Suprapubic skin (tissue), 4 donors: ENCODE results near the gene ADORA2A. TPM values are rescaled to one million over a fixed set of nuclear protein-coding genes. Genes with fewer than 3 reads are reported as not detected.

Experiments
- DNase-seq, 2 donors: peaks; one replicate each; pipeline ENCODE4 v3.0.0-alpha.2; 2019; ENCODE audit warnings: low spot score in 2 of 2
- H3K27ac ChIP-seq: fragments of 200-600 bp; sonication (generic); one replicate; pipeline ENCODE4 v1.5.1; 2019
- H3K27me3 ChIP-seq: fragments of 200-600 bp; sonication (generic); one replicate; pipeline ENCODE4 v1.5.1; 2019
- H3K36me3 ChIP-seq: fragments of 200-600 bp; sonication (generic); one replicate; pipeline ENCODE4 v1.5.1; 2019
- H3K4me1 ChIP-seq: fragments of 200-600 bp; sonication (generic); one replicate; pipeline ENCODE4 v1.5.1; 2019
- H3K4me3 ChIP-seq: fragments of 200-600 bp; sonication (generic); one replicate; pipeline ENCODE4 v1.5.1; 2019; ENCODE audit warnings: mild to moderate bottlenecking
- H3K9me3 ChIP-seq: fragments of 200-600 bp; sonication (generic); one replicate; pipeline ENCODE4 v1.5.1; 2019
- EP300 ChIP-seq: sonication (generic); formaldehyde crosslinking; IDR thresholded peaks from one replicate; pipeline ENCODE4 v1.6.1; 2017; ENCODE audit warnings: antibody characterized with exemption
- POLR2A ChIP-seq, 2 donors: fragments of 450-650 bp; IDR thresholded peaks; one replicate each; pipeline ENCODE4 v1.6.1; 2017; ENCODE audit warnings: antibody characterized with exemption in 2 of 2, mild to moderate bottlenecking in 2 of 2, moderate library complexity in 2 of 2
- POLR2AphosphoS5 ChIP-seq, 3 donors: sonication (generic); formaldehyde crosslinking; IDR thresholded peaks; one replicate each; pipeline ENCODE4 v1.6.1; 2017; ENCODE audit warnings: antibody characterized with exemption in 3 of 3
- WGBS: methylation state at CpG from one replicate; pipeline ENCODE4 v1.1.5; 2018; 5-methylcytosine and 5-hydroxymethylcytosine counted together
- total RNA-seq, 4 donors: library from RNA; depleted of rRNA; stranded (reverse); fragments of >200 nt; gene quantifications; one replicate each; pipeline ENCODE4 v1.1.0, GENCODE V29; 2016
- TF ChIP-seq, protein P1 (sequence below), 2 donors: fragments of 200-600 bp in 1 of 2; fragments of 450-650 bp in 1 of 2; sonication (generic) in 1 of 2; IDR thresholded peaks; one replicate each; pipeline ENCODE4 v1.5.1; 2016 to 2019; ENCODE audit warnings: antibody characterized with exemption in 2 of 2, mild to moderate bottlenecking in 1 of 2, moderate library complexity in 1 of 2

The ADORA2A gene
- total RNA-seq, 4 donors from 2014 or later: 2.2 to 5.1 (median 3.4) TPM

DNA sequence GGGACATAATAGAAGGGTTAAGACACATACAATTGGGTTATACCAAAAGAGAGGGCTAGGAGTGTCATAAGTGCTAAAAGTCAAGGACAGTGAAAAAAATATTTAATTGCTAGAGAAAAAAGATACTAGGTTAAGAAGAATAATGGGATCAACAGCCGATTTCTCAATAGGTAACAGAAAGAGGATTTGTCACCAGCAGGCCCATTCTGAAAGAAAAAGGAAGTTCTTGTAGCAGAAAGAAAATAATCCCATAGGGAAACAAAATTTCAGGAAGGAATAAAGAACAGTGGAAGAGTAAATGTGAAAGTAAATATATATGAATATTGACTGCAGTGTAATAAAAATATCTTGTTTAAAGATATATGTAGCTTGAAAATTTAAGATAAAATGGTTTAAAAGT, 43.3 kb upstream of the ADORA2A start:
- Histone ChIP-seq H3K4me3 (no peak overlapping the region), H3K36me3 (peaks cover 9% of the 10 kb centered on the region), H3K4me1 (no peaks in the 10 kb centered on the region), H3K27ac (no peak overlapping the region), H3K9me3 (no peaks in the 10 kb centered on the region), H3K27me3 (no peaks in the 10 kb centered on the region)
- 89% methylated on average over 1 of the region's 1 CpG for WGBS
- DNase-seq: no peak
- TF ChIP-seq, protein P1, sequence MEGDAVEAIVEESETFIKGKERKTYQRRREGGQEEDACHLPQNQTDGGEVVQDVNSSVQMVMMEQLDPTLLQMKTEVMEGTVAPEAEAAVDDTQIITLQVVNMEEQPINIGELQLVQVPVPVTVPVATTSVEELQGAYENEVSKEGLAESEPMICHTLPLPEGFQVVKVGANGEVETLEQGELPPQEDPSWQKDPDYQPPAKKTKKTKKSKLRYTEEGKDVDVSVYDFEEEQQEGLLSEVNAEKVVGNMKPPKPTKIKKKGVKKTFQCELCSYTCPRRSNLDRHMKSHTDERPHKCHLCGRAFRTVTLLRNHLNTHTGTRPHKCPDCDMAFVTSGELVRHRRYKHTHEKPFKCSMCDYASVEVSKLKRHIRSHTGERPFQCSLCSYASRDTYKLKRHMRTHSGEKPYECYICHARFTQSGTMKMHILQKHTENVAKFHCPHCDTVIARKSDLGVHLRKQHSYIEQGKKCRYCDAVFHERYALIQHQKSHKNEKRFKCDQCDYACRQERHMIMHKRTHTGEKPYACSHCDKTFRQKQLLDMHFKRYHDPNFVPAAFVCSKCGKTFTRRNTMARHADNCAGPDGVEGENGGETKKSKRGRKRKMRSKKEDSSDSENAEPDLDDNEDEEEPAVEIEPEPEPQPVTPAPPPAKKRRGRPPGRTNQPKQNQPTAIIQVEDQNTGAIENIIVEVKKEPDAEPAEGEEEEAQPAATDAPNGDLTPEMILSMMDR (IDR thresholded peaks at IDR 0.05): no peak
- no peak for TF ChIP-seq EP300
- no peak for TF ChIP-seq POLR2AphosphoS5 (IDR thresholded peaks at IDR 0.05)

DNA sequence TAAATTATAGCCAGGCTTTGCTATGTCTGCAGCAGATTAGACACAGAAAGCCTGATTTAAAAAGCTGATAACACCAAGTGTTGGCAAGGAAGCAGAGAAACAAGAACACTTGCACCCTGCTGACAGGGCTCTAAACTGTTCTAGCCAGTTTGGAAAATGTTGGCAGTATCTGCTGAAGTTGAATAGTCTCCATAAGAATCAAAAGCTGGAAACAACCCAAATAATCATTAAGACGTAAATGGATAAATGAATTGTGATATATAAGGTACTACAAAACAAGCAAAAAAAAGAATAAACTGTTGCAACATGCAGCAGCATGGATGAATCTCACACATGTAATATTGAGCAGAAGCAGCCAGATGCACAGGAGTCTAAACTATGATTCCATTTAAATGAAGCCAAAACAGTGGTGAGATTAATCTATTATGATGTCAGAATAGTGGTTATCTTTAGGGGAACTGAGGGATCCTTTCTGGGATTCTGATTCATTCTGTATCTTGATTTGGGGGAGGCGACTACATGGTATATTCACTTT, 40.4 kb upstream of the ADORA2A start:
- WGBS: 67% methylated on average over 2 of the region's 2 CpGs
- no peaks in the 10 kb centered on the region for H3K9me3 ChIP-seq
- H3K36me3 ChIP-seq: no peaks in the 10 kb centered on the region
- no peak for DNase-seq
- TF ChIP-seq, protein P1 (IDR thresholded peaks at IDR 0.05): no peak
- TF ChIP-seq POLR2A (IDR thresholded peaks at IDR 0.05) (no peak), POLR2AphosphoS5 (IDR thresholded peaks at IDR 0.05) (no peak)
- no peak overlapping the region for H3K27ac ChIP-seq
- no peak overlapping the region for H3K4me3 ChIP-seq
- no peaks in the 10 kb centered on the region for H3K27me3 ChIP-seq
- peaks cover 6% of the 10 kb centered on the region for H3K4me1 ChIP-seq

DNA sequence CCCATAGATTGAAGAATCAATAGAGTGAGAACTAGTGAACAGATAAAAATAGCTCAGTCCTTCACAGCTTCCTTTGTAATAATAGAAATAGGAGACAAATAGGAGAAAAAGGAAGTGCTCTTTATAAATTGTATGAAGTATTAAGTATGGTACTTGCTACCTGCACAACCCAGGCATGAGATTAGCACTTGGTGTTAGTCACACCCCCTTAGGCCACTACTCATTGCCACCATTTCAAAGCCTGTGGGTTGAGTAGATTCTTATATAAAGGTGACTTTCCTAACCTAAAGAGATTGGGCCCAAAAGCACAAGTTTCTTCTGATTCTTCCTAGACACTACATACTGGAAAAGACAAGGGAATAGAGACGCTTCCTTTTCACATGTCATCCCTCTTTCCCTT, 37.7 kb upstream of the ADORA2A start:
- Histone ChIP-seq H3K4me3 (no peak overlapping the region), H3K4me1 (peaks cover 6% of the 10 kb centered on the region), H3K27me3 (no peaks in the 10 kb centered on the region), H3K9me3 (no peaks in the 10 kb centered on the region), H3K36me3 (no peaks in the 10 kb centered on the region), H3K27ac (no peak overlapping the region)
- 86% methylated on average over 1 of the region's 1 CpG for WGBS
- DNase-seq: no peak
- TF ChIP-seq POLR2AphosphoS5 (IDR thresholded peaks at IDR 0.05) (no peak), EP300 (no peak), POLR2A (IDR thresholded peaks at IDR 0.05) (no peak)
- TF ChIP-seq, protein P1 (IDR thresholded peaks at IDR 0.05): no peak

GRCh38 chr22:24390156-24390555, 37.2 kb upstream of the ADORA2A start:
- no peaks in the 10 kb centered on the region for H3K27me3 ChIP-seq
- H3K4me3 ChIP-seq: no peak overlapping the region
- no peak for DNase-seq
- H3K9me3 ChIP-seq: no peaks in the 10 kb centered on the region
- peaks cover 6% of the 10 kb centered on the region for H3K4me1 ChIP-seq
- no peaks in the 10 kb centered on the region for H3K36me3 ChIP-seq
- H3K27ac ChIP-seq: peak overlapping the region; percentile 40
- no peak for TF ChIP-seq POLR2A (IDR thresholded peaks at IDR 0.05)
- TF ChIP-seq POLR2AphosphoS5 (IDR thresholded peaks at IDR 0.05): no peak
- no peak for TF ChIP-seq EP300
- TF ChIP-seq, protein P1 (IDR thresholded peaks at IDR 0.05): no peak
- WGBS: 94% methylated on average over 2 of the region's 2 CpGs

GRCh38 chr22:24390576-24390975, 36.8 kb upstream of the ADORA2A start:
- peak overlapping the region; percentile 40 for H3K27ac ChIP-seq
- H3K4me3 ChIP-seq: no peak overlapping the region
- peaks cover under 1% of the 10 kb centered on the region for H3K36me3 ChIP-seq
- peaks cover 6% of the 10 kb centered on the region for H3K4me1 ChIP-seq
- no peaks in the 10 kb centered on the region for H3K9me3 ChIP-seq
- WGBS: 67% methylated on average over 7 of the region's 7 CpGs
- no peaks in the 10 kb centered on the region for H3K27me3 ChIP-seq
- TF ChIP-seq, protein P1 (IDR thresholded peaks at IDR 0.05): no peak
- no peak for TF ChIP-seq EP300
- TF ChIP-seq POLR2A (IDR thresholded peaks at IDR 0.05): no peak
- TF ChIP-seq POLR2AphosphoS5 (IDR thresholded peaks at IDR 0.05): no peak
- no peak for DNase-seq
